ENCODE data around the gene JHY. TPM values are rescaled to one million over a fixed set of nuclear protein-coding genes. Genes with fewer than 3 reads are reported as not detected.

Gene JHY
- total and polyA plus RNA-seq, 4 experiments from 2014 or later: 1.5 to 5.4 (median 4.6) TPM

GRCh38 chr11:122983438-122984185 lies 101.1 kb downstream of the JHY start:
- intact Hi-C loops (cut with micrococcal nuclease): no loop called here
- Mint-ChIP-seq H3K4me1 (peaks cover 11 to 42% (median 21%) of the 10 kb centered on the region in 4 donors), H3K36me3 (no peaks in the 10 kb centered on the region), H3K27me3 (peaks cover 59 to 76% of the 10 kb centered on the region in 2 donors), H3K9me3 (peaks cover 0 to 17% (median 4%) of the 10 kb centered on the region in 8 donors), H3K27ac (peak overlapping the region in 1 of 7 donors; percentile 12), H3K4me3 (peak overlapping the region; percentile 55 to 93 (median 83))
- peaks cover 15% of the 10 kb centered on the region for H3K4me1 ChIP-seq (ENCODE audit: insufficient read depth, low read length)
- H3K27me3 ChIP-seq (ENCODE audit: insufficient read depth, low read length): peaks cover 66% of the 10 kb centered on the region
- H3K27ac ChIP-seq (ENCODE audit: low read depth, low read length): no peak overlapping the region
- ChIA-PET CTCF (ENCODE audit: partially characterized antibody) (no interaction called here), POLR2A (ENCODE audit: partially characterized antibody) (interaction anchor here (0.6 kb wide), 1 partner anchor 40 kb away, joined by 3 read pairs; no protein-coding TSS in a partner anchor)
- no peak for DNase-seq
- H3K4me3 ChIP-seq (ENCODE audit: low read length in 2 of 2): peak overlapping the region in 1 of 2 donors; percentile 43
- H3K9me3 ChIP-seq (ENCODE audit: control insufficient read depth in 1 of 2, low read length in 2 of 2): no peaks in the 10 kb centered on the region
- no peaks in the 10 kb centered on the region for H3K36me3 ChIP-seq (ENCODE audit: insufficient read depth, low read length)

GRCh38 chr11:122984186-122985011 lies 101.8 kb downstream of the JHY start:
- CTCF ChIA-PET (ENCODE audit: partially characterized antibody): no interaction called here
- H3K4me3 Mint-ChIP-seq: peak overlapping the region; percentile 81 to 93 (median 86)
- no peak overlapping the region for H3K27ac ChIP-seq (ENCODE audit: low read depth, low read length)
- H3K4me1 ChIP-seq (ENCODE audit: insufficient read depth, low read length): peaks cover 15% of the 10 kb centered on the region
- no peaks in the 10 kb centered on the region for H3K9me3 ChIP-seq (ENCODE audit: control insufficient read depth in 1 of 2, low read length in 2 of 2)
- no peaks in the 10 kb centered on the region for H3K36me3 ChIP-seq (ENCODE audit: insufficient read depth, low read length)
- peaks cover 0 to 17% (median 3%) of the 10 kb centered on the region in 8 donors for H3K9me3 Mint-ChIP-seq
- intact Hi-C loops (cut with micrococcal nuclease): no loop called here
- peaks cover 66% of the 10 kb centered on the region for H3K27me3 ChIP-seq (ENCODE audit: insufficient read depth, low read length)
- peak in 1 of 5 donors; percentile 11 for DNase-seq
- POLR2A ChIA-PET (ENCODE audit: partially characterized antibody): interaction anchor here (0.6 kb wide), 1 partner anchor 41 kb away, joined by 3 read pairs; no protein-coding TSS in a partner anchor
- no peak overlapping the region for H3K27ac Mint-ChIP-seq
- peaks cover 64 to 71% of the 10 kb centered on the region in 2 donors for H3K27me3 Mint-ChIP-seq
- peaks cover 11 to 42% (median 17%) of the 10 kb centered on the region in 4 donors for H3K4me1 Mint-ChIP-seq
- H3K4me3 ChIP-seq (ENCODE audit: low read length in 2 of 2): peak overlapping the region in 1 of 2 donors; percentile 43
- H3K36me3 Mint-ChIP-seq: no peaks in the 10 kb centered on the region

- Histone ChIP-seq H3K27me3 (ENCODE audit: insufficient read depth, low read length) (no peaks in the 10 kb centered on the region), H3K4me1 (ENCODE audit: insufficient read depth, low read length) (no peaks in the 10 kb centered on the region), H3K27ac (ENCODE audit: low read depth, low read length) (no peak overlapping the region), H3K4me3 (ENCODE audit: low read length in 2 of 2) (no peak overlapping the region), H3K9me3 (ENCODE audit: control insufficient read depth in 1 of 2, low read length in 2 of 2) (no peaks in the 10 kb centered on the region), H3K36me3 (ENCODE audit: insufficient read depth, low read length) (no peaks in the 10 kb centered on the region)
- CTCF ChIA-PET (ENCODE audit: partially characterized antibody): interaction anchor here (0.6 to 1.7 kb wide), 2 partner anchors 28 to 116 kb away, joined by 3 to 4 read pairs; no protein-coding TSS in a partner anchor
- Mint-ChIP-seq H3K4me1 (no peaks in the 10 kb centered on the region), H3K9me3 (peaks cover 0 to 2% (median 0%) of the 10 kb centered on the region in 8 donors), H3K36me3 (no peaks in the 10 kb centered on the region), H3K4me3 (no peak overlapping the region), H3K27me3 (peaks cover 22 to 26% of the 10 kb centered on the region in 2 donors), H3K27ac (no peak overlapping the region)
- POLR2A ChIA-PET (ENCODE audit: partially characterized antibody): no interaction called here
- intact Hi-C loops (cut with micrococcal nuclease): no loop called here
- DNase-seq: no peak
Observed at GRCh38 chr11:122995526-122995925, 113.0 kb downstream of the JHY start.

GRCh38 chr11:122998727-122999366 lies 116.3 kb downstream of the JHY start:
- DNase-seq: no peak
- no peaks in the 10 kb centered on the region for H3K36me3 Mint-ChIP-seq
- H3K27me3 Mint-ChIP-seq: peaks cover 20 to 25% of the 10 kb centered on the region in 2 donors
- H3K4me3 Mint-ChIP-seq: no peak overlapping the region
- H3K4me1 Mint-ChIP-seq: no peaks in the 10 kb centered on the region
- Histone ChIP-seq H3K9me3 (ENCODE audit: control insufficient read depth in 1 of 2, low read length in 2 of 2) (no peaks in the 10 kb centered on the region), H3K27ac (ENCODE audit: low read depth, low read length) (no peak overlapping the region), H3K4me3 (ENCODE audit: low read length in 2 of 2) (no peak overlapping the region), H3K27me3 (ENCODE audit: insufficient read depth, low read length) (no peaks in the 10 kb centered on the region), H3K4me1 (ENCODE audit: insufficient read depth, low read length) (no peaks in the 10 kb centered on the region), H3K36me3 (ENCODE audit: insufficient read depth, low read length) (no peaks in the 10 kb centered on the region)
- CTCF ChIA-PET (ENCODE audit: partially characterized antibody): interaction anchor here (1.0 kb wide), 1 partner anchor 263 kb away, joined by 3 read pairs; no protein-coding TSS in a partner anchor
- intact Hi-C loops (cut with micrococcal nuclease): no loop called here
- H3K9me3 Mint-ChIP-seq: no peaks in the 10 kb centered on the region
- H3K27ac Mint-ChIP-seq: no peak overlapping the region
- POLR2A ChIA-PET (ENCODE audit: partially characterized antibody): no interaction called here

- H3K36me3 Mint-ChIP-seq: no peaks in the 10 kb centered on the region
- POLR2A ChIA-PET (ENCODE audit: partially characterized antibody): no interaction called here
- DNase-seq: no peak
- intact Hi-C loops (cut with micrococcal nuclease): no loop called here
- no peaks in the 10 kb centered on the region for H3K27me3 ChIP-seq (ENCODE audit: insufficient read depth, low read length)
- no peaks in the 10 kb centered on the region for H3K9me3 ChIP-seq (ENCODE audit: control insufficient read depth in 1 of 2, low read length in 2 of 2)
- CTCF ChIA-PET (ENCODE audit: partially characterized antibody): interaction anchor here (1.1 to 2.0 kb wide), 2 partner anchors 22 to 102 kb away, joined by 3 to 7 read pairs; no protein-coding TSS in a partner anchor
- no peaks in the 10 kb centered on the region for H3K4me1 Mint-ChIP-seq
- H3K9me3 Mint-ChIP-seq: no peaks in the 10 kb centered on the region
- H3K27ac ChIP-seq (ENCODE audit: low read depth, low read length): no peak overlapping the region
- H3K27me3 Mint-ChIP-seq: peaks cover 10 to 17% of the 10 kb centered on the region in 2 donors
- H3K4me1 ChIP-seq (ENCODE audit: insufficient read depth, low read length): no peaks in the 10 kb centered on the region
- H3K4me3 Mint-ChIP-seq: no peak overlapping the region
- H3K27ac Mint-ChIP-seq: no peak overlapping the region
- no peaks in the 10 kb centered on the region for H3K36me3 ChIP-seq (ENCODE audit: insufficient read depth, low read length)
- H3K4me3 ChIP-seq (ENCODE audit: low read length in 2 of 2): no peak overlapping the region
Observed at GRCh38 chr11:123000721-123001120, 118.2 kb downstream of the JHY start.

- Histone ChIP-seq H3K9me3 (ENCODE audit: control insufficient read depth in 1 of 2, low read length in 2 of 2) (no peaks in the 10 kb centered on the region), H3K4me1 (ENCODE audit: insufficient read depth, low read length) (no peaks in the 10 kb centered on the region), H3K27ac (ENCODE audit: low read depth, low read length) (no peak overlapping the region), H3K4me3 (ENCODE audit: low read length in 2 of 2) (no peak overlapping the region), H3K27me3 (ENCODE audit: insufficient read depth, low read length) (no peaks in the 10 kb centered on the region), H3K36me3 (ENCODE audit: insufficient read depth, low read length) (no peaks in the 10 kb centered on the region)
- H3K4me3 Mint-ChIP-seq: no peak overlapping the region
- no peaks in the 10 kb centered on the region for H3K4me1 Mint-ChIP-seq
- no peak for DNase-seq
- H3K27me3 Mint-ChIP-seq: peaks cover 4 to 7% of the 10 kb centered on the region in 2 donors
- CTCF ChIA-PET (ENCODE audit: partially characterized antibody): no interaction called here
- H3K27ac Mint-ChIP-seq: no peak overlapping the region
- intact Hi-C loops (cut with micrococcal nuclease): no loop called here
- POLR2A ChIA-PET (ENCODE audit: partially characterized antibody): no interaction called here
- H3K9me3 Mint-ChIP-seq: no peaks in the 10 kb centered on the region
- no peaks in the 10 kb centered on the region for H3K36me3 Mint-ChIP-seq
Observed at GRCh38 chr11:123006860-123007542, 124.4 kb downstream of the JHY start.

Data from CD4-positive, alpha-beta memory T cell (primary cell).